Tibial nerve (tissue), 4 donors: ENCODE measurements around the gene FLNA. TPM values are rescaled to one million over a fixed set of nuclear protein-coding genes. Genes with fewer than 3 reads are reported as not detected.

Experiments used
- DNase-seq, 2 donors: peaks; one replicate each; pipeline ENCODE4 v3.0.0-alpha.2; 2019; ENCODE audit warnings: low spot score in 2 of 2
- H3K27ac ChIP-seq, 4 donors: fragments of 200-600 bp; sonication (generic) in 3 of 4; one replicate each; pipeline ENCODE4 v1.5.1; 2017 to 2019; ENCODE audit warnings: mild to moderate bottlenecking in 1 of 4
- H3K27me3 ChIP-seq, 2 donors: fragments of 200-600 bp; sonication (generic) in 1 of 2; one replicate each; pipeline versions ENCODE4 v1.5.1 to v1.6.0; 2017 to 2019
- H3K36me3 ChIP-seq, 3 donors: fragments of 200-600 bp; sonication (generic); one replicate each; pipeline ENCODE4 v1.5.1; 2018 to 2019
- H3K4me1 ChIP-seq, 4 donors: fragments of 200-600 bp; sonication (generic) in 3 of 4; one replicate each; pipeline ENCODE4 v1.5.1; 2017 to 2019
- H3K4me3 ChIP-seq, 4 donors: fragments of 200-600 bp; sonication (generic) in 3 of 4; one replicate each; pipeline ENCODE4 v1.5.1; 2017 to 2019; ENCODE audit warnings: mild to moderate bottlenecking in 1 of 4, moderate library complexity in 1 of 4
- H3K9me3 ChIP-seq, 4 donors: fragments of 200-600 bp; sonication (generic) in 3 of 4; one replicate each; pipeline ENCODE4 v1.5.1; 2017 to 2019
- EP300 ChIP-seq, 2 donors: sonication (generic); formaldehyde crosslinking; IDR thresholded peaks; one replicate each; pipeline ENCODE4 v1.6.1; 2017; ENCODE audit warnings: antibody characterized with exemption in 2 of 2, mild to moderate bottlenecking in 1 of 2
- POLR2A ChIP-seq, 2 donors: fragments of 450-650 bp; IDR thresholded peaks; one replicate each; pipeline ENCODE4 v1.6.1; 2017; ENCODE audit warnings: antibody characterized with exemption in 2 of 2, mild to moderate bottlenecking in 2 of 2, moderate library complexity in 2 of 2
- WGBS, 2 donors: methylation state at CpG; one replicate each; pipeline ENCODE4 v1.1.5; 2018; 5-methylcytosine and 5-hydroxymethylcytosine counted together
- total RNA-seq, 4 donors: library from RNA; depleted of rRNA; stranded (reverse); fragments of >200 nt; gene quantifications; one replicate each; pipeline ENCODE4 v1.1.0, GENCODE V29; 2016
- TF ChIP-seq, protein P1 (sequence below), 5 experiments: fragments of 200-600 bp in 3 of 5; fragments of 450-650 bp in 2 of 5; sonication (generic) in 3 of 5; IDR thresholded peaks; one replicate each; pipeline ENCODE4 v1.5.1; 2016 to 2019; ENCODE audit warnings: antibody characterized with exemption in 5 of 5, mild to moderate bottlenecking in 3 of 5, moderate library complexity in 2 of 5

FLNA gene
- total RNA-seq, 4 donors from 2014 or later = 995 to 1,349 (median 1,139) TPM

- Histone ChIP-seq H3K9me3 (no peaks in the 10 kb centered on the region), H3K27me3 (no peaks in the 10 kb centered on the region), H3K4me1 (no peaks in the 10 kb centered on the region), H3K4me3 (no peak overlapping the region), H3K27ac (no peak overlapping the region), H3K36me3 (no peaks in the 10 kb centered on the region)
- WGBS, 2 donors = 69 to 90% methylated on average over 5 of the region's 5 CpGs
- no peak for DNase-seq
- TF ChIP-seq, protein P1, sequence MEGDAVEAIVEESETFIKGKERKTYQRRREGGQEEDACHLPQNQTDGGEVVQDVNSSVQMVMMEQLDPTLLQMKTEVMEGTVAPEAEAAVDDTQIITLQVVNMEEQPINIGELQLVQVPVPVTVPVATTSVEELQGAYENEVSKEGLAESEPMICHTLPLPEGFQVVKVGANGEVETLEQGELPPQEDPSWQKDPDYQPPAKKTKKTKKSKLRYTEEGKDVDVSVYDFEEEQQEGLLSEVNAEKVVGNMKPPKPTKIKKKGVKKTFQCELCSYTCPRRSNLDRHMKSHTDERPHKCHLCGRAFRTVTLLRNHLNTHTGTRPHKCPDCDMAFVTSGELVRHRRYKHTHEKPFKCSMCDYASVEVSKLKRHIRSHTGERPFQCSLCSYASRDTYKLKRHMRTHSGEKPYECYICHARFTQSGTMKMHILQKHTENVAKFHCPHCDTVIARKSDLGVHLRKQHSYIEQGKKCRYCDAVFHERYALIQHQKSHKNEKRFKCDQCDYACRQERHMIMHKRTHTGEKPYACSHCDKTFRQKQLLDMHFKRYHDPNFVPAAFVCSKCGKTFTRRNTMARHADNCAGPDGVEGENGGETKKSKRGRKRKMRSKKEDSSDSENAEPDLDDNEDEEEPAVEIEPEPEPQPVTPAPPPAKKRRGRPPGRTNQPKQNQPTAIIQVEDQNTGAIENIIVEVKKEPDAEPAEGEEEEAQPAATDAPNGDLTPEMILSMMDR (IDR thresholded peaks at IDR 0.05) = no peak
- TF ChIP-seq EP300 (IDR thresholded peaks at IDR 0.05) = no peak
- TF ChIP-seq POLR2A (IDR thresholded peaks at IDR 0.05) = no peak
These were observed 61.3 kb downstream of the FLNA start for GRCh38 chrX:154313147-154313546.

DNA sequence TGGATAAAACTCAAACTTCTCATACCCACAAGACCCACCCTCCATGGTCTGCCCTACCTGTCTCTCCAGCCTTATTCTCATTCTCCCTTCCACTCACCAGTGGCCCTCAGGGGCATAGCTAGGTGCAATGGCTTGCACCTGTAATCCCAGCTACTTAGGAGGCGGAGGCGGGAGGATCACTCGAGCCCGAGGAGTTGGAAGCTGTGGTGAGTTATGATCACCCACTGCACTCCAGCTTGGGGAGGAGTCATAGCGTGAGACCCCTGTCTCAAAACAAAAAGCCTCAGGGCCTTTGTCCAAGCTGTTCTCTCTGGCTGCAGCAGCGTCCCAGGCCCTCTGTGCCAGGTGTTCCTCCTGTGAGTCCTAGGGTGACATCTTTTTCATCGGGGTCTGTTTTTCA lies 62.3 kb downstream of the FLNA start:
- no peak for DNase-seq
- TF ChIP-seq EP300 (IDR thresholded peaks at IDR 0.05) (no peak), POLR2A (IDR thresholded peaks at IDR 0.05) (no peak)
- TF ChIP-seq, protein P1 (IDR thresholded peaks at IDR 0.05) = no peak
- peaks cover 0 to 4% (median 0%) of the 10 kb centered on the region in 4 donors for H3K4me1 ChIP-seq
- no peak overlapping the region for H3K27ac ChIP-seq
- no peak overlapping the region for H3K4me3 ChIP-seq
- no peaks in the 10 kb centered on the region for H3K27me3 ChIP-seq
- no peaks in the 10 kb centered on the region for H3K9me3 ChIP-seq
- no peaks in the 10 kb centered on the region for H3K36me3 ChIP-seq
- WGBS, 2 donors = 89% methylated on average over 7 of the region's 7 CpGs

DNA sequence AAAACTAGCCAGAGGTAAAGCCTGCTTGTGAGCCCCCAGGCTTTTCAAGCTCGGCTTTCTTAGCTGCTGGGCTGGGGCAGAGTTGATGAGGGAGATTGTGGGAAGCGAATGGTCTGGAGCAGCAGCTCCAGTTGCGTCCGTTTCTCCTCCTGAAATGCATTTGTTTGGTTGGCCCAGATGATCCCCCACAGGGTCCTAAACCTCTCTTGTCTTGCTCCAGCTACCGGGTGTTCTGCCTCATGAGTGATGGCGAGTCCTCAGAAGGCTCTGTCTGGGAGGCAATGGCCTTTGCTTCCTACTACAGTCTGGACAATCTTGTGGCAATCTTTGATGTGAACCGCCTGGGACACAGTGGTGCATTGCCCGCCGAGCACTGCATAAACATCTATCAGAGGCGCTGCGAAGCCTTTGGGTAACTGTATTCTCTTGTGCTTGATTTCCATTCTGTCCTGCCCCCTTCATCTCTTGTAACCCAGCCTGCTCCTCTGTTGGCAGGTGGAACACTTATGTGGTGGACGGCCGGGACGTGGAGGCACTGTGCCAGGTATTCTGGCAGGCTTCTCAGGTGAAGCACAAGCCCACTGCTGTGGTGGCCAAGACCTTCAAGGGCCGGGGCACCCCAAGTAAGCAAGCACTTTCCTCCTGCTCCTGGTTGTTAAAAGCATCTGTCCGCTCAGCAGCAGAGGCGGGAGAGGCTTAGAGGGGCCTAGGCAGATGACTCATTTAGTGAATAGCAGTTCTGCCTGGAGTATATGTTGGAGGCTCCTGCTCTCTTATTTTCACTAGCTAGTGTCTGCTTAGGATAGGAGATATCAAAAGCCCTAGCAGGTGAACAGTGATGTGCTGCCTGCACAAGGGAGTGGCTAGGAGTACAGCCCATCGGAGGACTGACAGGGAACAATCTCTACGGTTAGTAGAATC lies 63.6 kb downstream of the FLNA start:
- no peaks in the 10 kb centered on the region for H3K9me3 ChIP-seq
- H3K36me3 ChIP-seq = no peaks in the 10 kb centered on the region
- H3K4me3 ChIP-seq = no peak overlapping the region
- H3K4me1 ChIP-seq = peaks cover 0 to 4% (median 0%) of the 10 kb centered on the region in 4 donors
- TF ChIP-seq, protein P1 (IDR thresholded peaks at IDR 0.05) = no peak
- TF ChIP-seq EP300 (IDR thresholded peaks at IDR 0.05) (no peak), POLR2A (IDR thresholded peaks at IDR 0.05) (no peak)
- 74 to 77% methylated on average over 13 to 19 of the region's 19 CpGs for WGBS, 2 donors
- no peak for DNase-seq
- no peak overlapping the region for H3K27ac ChIP-seq
- H3K27me3 ChIP-seq = no peaks in the 10 kb centered on the region

GRCh38 chrX:154309041-154309775 lies 65.2 kb downstream of the FLNA start:
- Histone ChIP-seq H3K9me3 (no peaks in the 10 kb centered on the region), H3K4me1 (peaks cover 0 to 4% (median 0%) of the 10 kb centered on the region in 4 donors), H3K27me3 (no peaks in the 10 kb centered on the region), H3K4me3 (no peak overlapping the region), H3K27ac (no peak overlapping the region), H3K36me3 (no peaks in the 10 kb centered on the region)
- no peak for TF ChIP-seq EP300 (IDR thresholded peaks at IDR 0.05)
- TF ChIP-seq, protein P1 (IDR thresholded peaks at IDR 0.05) = no peak
- no peak for TF ChIP-seq POLR2A (IDR thresholded peaks at IDR 0.05)
- WGBS, 2 donors = 85 to 94% methylated on average over 14 to 16 of the region's 16 CpGs
- DNase-seq = no peak
